HG03135 (cell line): ENCODE results near the gene SMCO4.
"Not testable (repeated sequence)": the region's sequence is repeated elsewhere in the genome, so short reads cannot be mapped to it uniquely, and the experiment has no call there.

ENCODE experiments used
- ATAC-seq: cut with Tn5 transposase; IDR thresholded peaks from one replicate; pipeline ENCODE4 v1.9.1; 2021; ENCODE audit warnings: mild to moderate bottlenecking, moderate library complexity; ENCODE audit not compliant: unreplicated experiment

The SMCO4 gene

GRCh38 chr11:93481279-93481678, 61.9 kb downstream of the SMCO4 start:
- ATAC-seq: no peak

GRCh38 chr11:93480756-93481155, 62.4 kb downstream of the SMCO4 start:
- no peak for ATAC-seq

- ATAC-seq: no peak
Observed at GRCh38 chr11:93480256-93480655, 62.9 kb downstream of the SMCO4 start.

GRCh38 chr11:93478841-93479240, 64.3 kb downstream of the SMCO4 start:
- no peak for ATAC-seq

- no peak for ATAC-seq
Observed at GRCh38 chr11:93477684-93478234, 65.4 kb downstream of the SMCO4 start.

GRCh38 chr11:93476796-93477195, 66.4 kb downstream of the SMCO4 start:
- no peak for ATAC-seq

- ATAC-seq: no peak
Observed at GRCh38 chr11:93474123-93474522, 69.1 kb downstream of the SMCO4 start.

GRCh38 chr11:93468290-93468689, 74.9 kb downstream of the SMCO4 start:
- no peak for ATAC-seq

GRCh38 chr11:93467054-93467453, 76.1 kb downstream of the SMCO4 start:
- ATAC-seq: no peak

GRCh38 chr11:93464927-93465540, 78.2 kb downstream of the SMCO4 start:
- no peak for ATAC-seq

- ATAC-seq: not testable (repeated sequence)
Observed at GRCh38 chr11:93463666-93464065, 79.5 kb downstream of the SMCO4 start.

- no peak for ATAC-seq
Observed at GRCh38 chr11:93458286-93458685, 84.9 kb downstream of the SMCO4 start.

GRCh38 chr11:93444617-93445073, 98.5 kb downstream of the SMCO4 start:
- ATAC-seq: no peak

- ATAC-seq: not testable (repeated sequence)
Observed at GRCh38 chr11:93443232-93443631, 100.0 kb downstream of the SMCO4 start.

GRCh38 chr11:93432247-93432646, 110.9 kb downstream of the SMCO4 start:
- no peak for ATAC-seq
